HepG2 (cell line): Measurements from ENCODE around the gene CCL23. TPM values are rescaled to one million over a fixed set of nuclear protein-coding genes. Genes with fewer than 3 reads are reported as not detected.

ENCODE experiments used
- ATF6 ChIP-seq: sonication (generic); formaldehyde crosslinking; conservative IDR thresholded peaks from 2 replicates; pipeline ENCODE4 v1.4.0; 2020; ENCODE audit warnings: missing genetic modification reagents
- CENPT ChIP-seq: sonication (generic); formaldehyde crosslinking; IDR thresholded peaks from 2 replicates; pipeline ENCODE4 v1.8.0; 2022; ENCODE audit warnings: low read depth, mild to moderate bottlenecking, moderate library complexity, missing genetic modification reagents
- CHCHD3 ChIP-seq: sonication (generic); formaldehyde crosslinking; IDR thresholded peaks from 2 replicates; pipeline ENCODE4 v1.8.0; 2022; ENCODE audit warnings: mild to moderate bottlenecking, missing genetic modification reagents, moderate library complexity
- DMAP1 ChIP-seq: IDR thresholded peaks from 2 replicates; pipeline ENCODE4 v1.6.1; 2016
- EZH2 ChIP-seq: conservative IDR thresholded peaks from 2 replicates; pipeline ENCODE4 v1.6.1; 2012; ENCODE audit warnings: mild to moderate bottlenecking, low read depth, low read length, moderate library complexity
- HNF4G ChIP-seq, 2 experiments: sonication (generic) in 1 of 2; formaldehyde crosslinking in 1 of 2; IDR thresholded peaks; 2 replicates each; pipeline versions ENCODE4 v1.4.0 to v1.6.1; 2011 to 2020; ENCODE audit warnings: borderline replicate concordance in 2 of 2, low read depth in 2 of 2, mild to moderate bottlenecking in 2 of 2, low read length in 1 of 2, missing genetic modification reagents in 1 of 2, moderate library complexity in 1 of 2
- KLF9 ChIP-seq: IDR thresholded peaks from 2 replicates; pipeline ENCODE4 v1.6.1; 2016; ENCODE audit warnings: low read depth
- MAFK ChIP-seq, 2 experiments: IDR thresholded peaks in 1 of 2; conservative IDR thresholded peaks in 1 of 2; 2 replicates each; pipeline ENCODE4 v1.6.1; 2011; ENCODE audit warnings: improper control_type of control experiment in 2 of 2, low read length in 2 of 2
- NFYB ChIP-seq: sonication (generic); formaldehyde crosslinking; IDR thresholded peaks from 2 replicates; pipeline ENCODE4 v1.4.0; 2020; ENCODE audit warnings: missing genetic modification reagents
- NR0B2 ChIP-seq: sonication (generic); formaldehyde crosslinking; IDR thresholded peaks from 2 replicates; pipeline ENCODE4 v1.4.0; 2020; ENCODE audit warnings: mild to moderate bottlenecking, missing genetic modification reagents
- NR3C1 ChIP-seq: sonication (generic); formaldehyde crosslinking; IDR thresholded peaks from 2 replicates; pipeline ENCODE4 v1.4.0; 2020; ENCODE audit warnings: missing genetic modification reagents
- SIX4 ChIP-seq: sonication (generic); formaldehyde crosslinking; IDR thresholded peaks from 2 replicates; pipeline ENCODE4 v1.4.0; 2020; ENCODE audit warnings: missing genetic modification reagents
- SMYD3 ChIP-seq: sonication (generic); formaldehyde crosslinking; IDR thresholded peaks from 2 replicates; pipeline ENCODE4 v1.8.1; 2023; ENCODE audit warnings: mild to moderate bottlenecking, missing genetic modification reagents
- TCF12 ChIP-seq, 2 experiments: fragments of 450-650 bp in 1 of 2; sonication (generic) in 1 of 2; formaldehyde crosslinking in 1 of 2; IDR thresholded peaks; 2 replicates each; pipeline versions ENCODE4 v1.6.1 to v1.8.0; 2017 to 2022; ENCODE audit warnings: antibody characterized with exemption in 1 of 2, mild to moderate bottlenecking in 1 of 2, missing genetic modification reagents in 1 of 2, moderate library complexity in 1 of 2
- ZNF263 ChIP-seq: sonication (generic); formaldehyde crosslinking; IDR thresholded peaks from 2 replicates; pipeline ENCODE4 v1.4.0; 2020; ENCODE audit warnings: missing genetic modification reagents
- ZNF282 ChIP-seq: fragments of 450-650 bp; IDR thresholded peaks from 2 replicates; pipeline ENCODE4 v1.6.1; 2018; ENCODE audit not compliant: partially characterized antibody
- ZNF3 ChIP-seq: IDR thresholded peaks from 2 replicates; pipeline ENCODE4 v1.7.0; 2017; ENCODE audit warnings: inconsistent platforms
- ZNF713 ChIP-seq: sonication (generic); formaldehyde crosslinking; IDR thresholded peaks from 2 replicates; pipeline ENCODE4 v1.4.0; 2020; ENCODE audit warnings: mild to moderate bottlenecking, missing genetic modification reagents
- ZNF749 ChIP-seq: sonication (generic); formaldehyde crosslinking; IDR thresholded peaks from 2 replicates; pipeline ENCODE4 v1.8.0; 2022; ENCODE audit warnings: mild to moderate bottlenecking, missing genetic modification reagents, moderate library complexity, borderline replicate concordance
- polyA plus RNA-seq, 8 experiments: library from polyadenylated mRNA; depleted of rRNA in 3 of 8; stranded (reverse) in 7 of 8; unstranded in 1 of 8; fragments of >200 nt; fragmentation: Illumina TruSeq in 4 of 8; extraction: Trizol in 4 of 8; gene quantifications; 2 replicates each; pipeline versions ENCODE4 v1.2.1 to v1.2.3, GENCODE V29; 2011 to 2016; ENCODE audit warnings: low read depth in 4 of 8, missing spikeins in 1 of 8, mixed read lengths in 1 of 8; ENCODE audit not compliant: insufficient read depth in 1 of 8
- total RNA-seq, 5 experiments: library from RNA; depleted of rRNA; stranded (reverse); fragments of >200 nt; fragmentation: Illumina TruSeq; extraction: Trizol; gene quantifications; 2 replicates each; pipeline ENCODE4 v1.2.3, GENCODE V29; 2016; ENCODE audit warnings: low read depth in 1 of 5
- TF ChIP-seq, protein P1 (sequence below): sonication (generic); formaldehyde crosslinking; IDR thresholded peaks from 2 replicates; pipeline ENCODE4 v1.4.0; 2020; ENCODE audit warnings: missing genetic modification reagents, mild to moderate bottlenecking, borderline replicate concordance
- TF ChIP-seq, protein P2 (sequence below): IDR thresholded peaks from 2 replicates; pipeline ENCODE4 v1.6.1; 2012; ENCODE audit warnings: low read depth, low read length, improper control_type of control experiment

Gene CCL23
- total and polyA plus RNA-seq, 2 of the 13 experiments (the other 11 are each of a cell fraction or from before 2014, with no cell fraction given): not detected

GRCh38 chr17:35981908-35982330 is 35.9 kb downstream of the CCL23 start (continued):
- TF ChIP-seq, protein P1, sequence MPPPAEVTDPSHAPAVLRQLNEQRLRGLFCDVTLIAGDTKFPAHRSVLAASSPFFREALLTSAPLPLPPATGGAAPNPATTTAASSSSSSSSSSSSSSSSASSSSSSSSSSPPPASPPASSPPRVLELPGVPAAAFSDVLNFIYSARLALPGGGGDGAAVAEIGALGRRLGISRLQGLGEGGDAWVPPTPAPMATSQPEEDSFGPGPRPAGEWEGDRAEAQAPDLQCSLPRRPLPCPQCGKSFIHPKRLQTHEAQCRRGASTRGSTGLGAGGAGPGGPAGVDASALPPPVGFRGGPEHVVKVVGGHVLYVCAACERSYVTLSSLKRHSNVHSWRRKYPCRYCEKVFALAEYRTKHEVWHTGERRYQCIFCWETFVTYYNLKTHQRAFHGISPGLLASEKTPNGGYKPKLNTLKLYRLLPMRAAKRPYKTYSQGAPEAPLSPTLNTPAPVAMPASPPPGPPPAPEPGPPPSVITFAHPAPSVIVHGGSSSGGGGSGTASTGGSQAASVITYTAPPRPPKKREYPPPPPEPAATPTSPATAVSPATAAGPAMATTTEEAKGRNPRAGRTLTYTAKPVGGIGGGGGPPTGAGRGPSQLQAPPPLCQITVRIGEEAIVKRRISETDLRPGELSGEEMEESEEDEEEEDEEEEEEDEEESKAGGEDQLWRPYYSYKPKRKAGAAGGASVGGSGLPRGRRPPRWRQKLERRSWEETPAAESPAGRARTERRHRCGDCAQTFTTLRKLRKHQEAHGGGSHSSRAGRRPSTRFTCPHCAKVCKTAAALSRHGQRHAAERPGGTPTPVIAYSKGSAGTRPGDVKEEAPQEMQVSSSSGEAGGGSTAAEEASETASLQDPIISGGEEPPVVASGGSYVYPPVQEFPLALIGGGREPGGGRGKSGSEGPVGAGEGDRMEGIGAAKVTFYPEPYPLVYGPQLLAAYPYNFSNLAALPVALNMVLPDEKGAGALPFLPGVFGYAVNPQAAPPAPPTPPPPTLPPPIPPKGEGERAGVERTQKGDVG (CRISPR knock-in tag): no peak
- no peak for TF ChIP-seq ZNF713 (CRISPR knock-in tag)
- TF ChIP-seq MAFK (conservative IDR thresholded peaks at IDR 0.05 in 1 of 2, IDR thresholded peaks at IDR 0.05 in 1 of 2; ENCODE audit: low read length in 2 of 2): no peak
- peak; percentile 83 for TF ChIP-seq ZNF263 (CRISPR knock-in tag)
- peak; percentile 77 for TF ChIP-seq HNF4G (IDR thresholded peaks at IDR 0.05; ENCODE audit: borderline replicate concordance, low read depth, low read length)
- TF ChIP-seq HNF4G (CRISPR knock-in tag; IDR thresholded peaks at IDR 0.05; ENCODE audit: borderline replicate concordance, low read depth): 0 out of 2 replicates have a peak, but pooled peaks have one; percentile 47
- TF ChIP-seq ATF6 (CRISPR knock-in tag): no peak
- TF ChIP-seq, protein P2, sequence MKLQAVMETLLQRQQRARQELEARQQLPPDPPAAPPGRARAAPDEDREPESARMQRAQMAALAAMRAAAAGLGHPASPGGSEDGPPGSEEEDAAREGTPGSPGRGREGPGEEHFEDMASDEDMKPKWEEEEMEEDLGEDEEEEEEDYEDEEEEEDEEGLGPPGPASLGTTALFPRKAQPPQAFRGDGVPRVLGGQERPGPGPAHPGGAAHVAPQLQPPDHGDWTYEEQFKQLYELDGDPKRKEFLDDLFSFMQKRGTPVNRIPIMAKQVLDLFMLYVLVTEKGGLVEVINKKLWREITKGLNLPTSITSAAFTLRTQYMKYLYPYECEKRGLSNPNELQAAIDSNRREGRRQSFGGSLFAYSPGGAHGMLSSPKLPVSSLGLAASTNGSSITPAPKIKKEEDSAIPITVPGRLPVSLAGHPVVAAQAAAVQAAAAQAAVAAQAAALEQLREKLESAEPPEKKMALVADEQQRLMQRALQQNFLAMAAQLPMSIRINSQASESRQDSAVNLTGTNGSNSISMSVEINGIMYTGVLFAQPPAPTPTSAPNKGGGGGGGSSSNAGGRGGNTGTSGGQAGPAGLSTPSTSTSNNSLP: peak; percentile 90
- no peak for TF ChIP-seq SIX4 (CRISPR knock-in tag)
- TF ChIP-seq DMAP1 (CRISPR knock-in tag): no peak
- TF ChIP-seq NR3C1 (CRISPR knock-in tag): no peak
- no peak for TF ChIP-seq CENPT
- TF ChIP-seq ZNF282: no peak
- no peak for TF ChIP-seq SMYD3 (CRISPR knock-in tag)
- TF ChIP-seq NFYB (CRISPR knock-in tag): no peak
- no peak for TF ChIP-seq NR0B2 (CRISPR knock-in tag)
- no peak for TF ChIP-seq EZH2
- TF ChIP-seq TCF12 (IDR thresholded peaks at IDR 0.05): no peak
- TF ChIP-seq TCF12 (CRISPR knock-in tag; IDR thresholded peaks at IDR 0.05): no peak
- TF ChIP-seq ZNF3 (CRISPR knock-in tag): no peak
- no peak for TF ChIP-seq KLF9
- TF ChIP-seq ZNF749 (CRISPR knock-in tag): no peak
- no peak for TF ChIP-seq CHCHD3 (CRISPR knock-in tag)
